Activated T-cell treated with anti-CD3 and anti-CD28 coated beads, Interleukin-2, amount 50 U/mL, for 72 hours (primary cell): ENCODE measurements around the gene MAPK1IP1L. TPM values are rescaled to one million over a fixed set of nuclear protein-coding genes. Genes with fewer than 3 reads are reported as not detected.

ENCODE experiments used
- ATAC-seq, 2 donors: fragments of 150-1000 bp; cut with Tn5 transposase; replicated peaks in 1 of 2; 2 replicates each; pipeline ENCODE4 v1.10.0; 2021; ENCODE audit warnings: moderate library complexity in 2 of 2, mild to moderate bottlenecking in 1 of 2
- DNase-seq, 2 donors: peaks; one replicate each; pipeline ENCODE4 v3.0.0; 2021 to 2022; ENCODE audit warnings: mixed read lengths in 1 of 2
- H3K27ac Mint-ChIP-seq: one replicate; pipeline ENCODE4 v1.8.0; 2022; ENCODE audit warnings: mild to moderate bottlenecking, moderate library complexity, mixed read lengths
- H3K27me3 Mint-ChIP-seq: one replicate; pipeline ENCODE4 v1.8.0; 2022; ENCODE audit warnings: low read depth, mixed read lengths
- H3K36me3 Mint-ChIP-seq, 2 donors: one replicate each; pipeline ENCODE4 v1.8.0; 2022; ENCODE audit warnings: mixed read lengths in 2 of 2, mild to moderate bottlenecking in 1 of 2; ENCODE audit not compliant: insufficient read depth in 2 of 2
- H3K4me1 Mint-ChIP-seq: one replicate; pipeline ENCODE4 v1.8.0; 2022; ENCODE audit warnings: low read depth, mixed read lengths
- H3K4me3 Mint-ChIP-seq, 2 donors: one replicate each; pipeline ENCODE4 v1.8.0; 2022; ENCODE audit warnings: mild to moderate bottlenecking in 2 of 2, mixed read lengths in 2 of 2, moderate library complexity in 2 of 2
- H3K9me3 Mint-ChIP-seq, 2 donors: one replicate each; pipeline ENCODE4 v1.8.0; 2022; ENCODE audit warnings: mixed read lengths in 2 of 2
- total RNA-seq, 2 donors: library from RNA; stranded (reverse); gene quantifications; one replicate each; pipeline ENCODE4 v1.2.3, GENCODE V29; 2022

The MAPK1IP1L gene
- total RNA-seq, 2 donors from 2014 or later: 90.9 to 91.4 TPM

DNA sequence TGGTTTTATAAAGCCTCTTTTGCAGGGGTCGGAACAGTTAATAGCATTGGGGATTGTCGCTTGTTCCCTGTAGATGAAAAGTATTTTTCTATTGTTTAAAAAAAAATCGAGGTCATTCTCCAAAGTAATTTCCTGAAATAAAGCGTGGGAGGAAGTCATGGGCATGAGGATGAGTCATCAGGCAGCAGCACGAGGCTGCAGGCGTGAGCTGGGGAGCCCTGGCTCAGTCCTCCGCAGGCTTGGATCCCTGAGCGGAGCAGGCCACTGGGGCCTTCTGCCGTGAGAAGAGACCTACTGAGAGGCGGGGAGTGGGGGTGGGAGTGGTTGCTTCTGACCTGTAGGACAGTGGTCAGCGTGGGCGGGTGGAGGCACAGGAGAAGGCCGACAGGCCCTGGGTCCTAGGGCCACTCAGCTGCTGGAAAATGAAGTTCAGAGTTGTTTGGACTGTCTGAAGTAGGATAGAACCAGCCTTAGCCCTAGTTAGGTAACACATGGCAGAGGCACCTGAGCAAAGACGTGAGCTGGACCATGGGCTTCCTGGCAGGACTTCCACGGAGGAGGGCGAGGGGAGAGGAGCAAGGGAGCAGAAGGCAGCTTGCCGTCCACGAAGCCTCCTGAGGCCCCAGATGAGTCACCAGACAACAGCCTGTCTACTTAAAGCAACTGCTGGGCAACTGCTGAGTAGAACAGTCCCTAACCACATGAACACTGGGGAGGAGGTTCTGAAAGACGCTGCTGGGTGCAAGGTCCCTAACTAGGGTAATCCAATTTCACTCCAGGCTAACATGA, 56.5 kb downstream of the MAPK1IP1L start:
- H3K4me3 Mint-ChIP-seq: peak overlapping the region; percentile 37 to 62
- peaks cover 34% of the 10 kb centered on the region for H3K4me1 Mint-ChIP-seq

DNA sequence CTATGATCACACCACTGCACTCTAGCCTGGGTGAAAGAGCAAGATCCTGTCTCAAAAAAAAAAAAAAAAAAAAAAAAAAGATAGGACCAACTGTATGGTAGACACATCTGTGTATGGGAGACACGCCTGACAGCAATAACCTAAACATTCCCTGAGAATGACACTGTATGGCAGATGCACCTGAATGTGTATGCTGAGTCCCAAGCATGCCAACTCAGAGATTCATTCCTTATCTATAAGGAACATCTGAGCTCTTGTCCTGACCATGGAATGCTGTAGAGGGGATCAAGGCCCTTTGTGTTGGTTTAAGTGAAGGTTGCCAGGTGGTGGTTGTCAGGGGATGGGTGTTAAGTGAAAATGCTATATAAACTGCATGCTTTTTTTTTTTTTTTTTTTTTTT, 58.4 kb downstream of the MAPK1IP1L start:
- Mint-ChIP-seq H3K27ac (no peak overlapping the region), H3K36me3 (peaks cover 0 to 3% of the 10 kb centered on the region in 2 donors), H3K27me3 (peaks cover 13% of the 10 kb centered on the region), H3K4me3 (no peak overlapping the region), H3K4me1 (peaks cover 20% of the 10 kb centered on the region), H3K9me3 (no peaks in the 10 kb centered on the region)
- no peak for ATAC-seq
- DNase-seq: no peak

More for the DNA sequence above, 56.5 kb downstream of the MAPK1IP1L start:
- Mint-ChIP-seq H3K36me3 (peaks cover 5 to 8% of the 10 kb centered on the region in 2 donors), H3K9me3 (no peaks in the 10 kb centered on the region), H3K27ac (peak overlapping the region; percentile 38), H3K27me3 (peaks cover under 1% of the 10 kb centered on the region)
- peak; percentile 92 to 96 for ATAC-seq
- peak; percentile 58 to 62 for DNase-seq

DNA sequence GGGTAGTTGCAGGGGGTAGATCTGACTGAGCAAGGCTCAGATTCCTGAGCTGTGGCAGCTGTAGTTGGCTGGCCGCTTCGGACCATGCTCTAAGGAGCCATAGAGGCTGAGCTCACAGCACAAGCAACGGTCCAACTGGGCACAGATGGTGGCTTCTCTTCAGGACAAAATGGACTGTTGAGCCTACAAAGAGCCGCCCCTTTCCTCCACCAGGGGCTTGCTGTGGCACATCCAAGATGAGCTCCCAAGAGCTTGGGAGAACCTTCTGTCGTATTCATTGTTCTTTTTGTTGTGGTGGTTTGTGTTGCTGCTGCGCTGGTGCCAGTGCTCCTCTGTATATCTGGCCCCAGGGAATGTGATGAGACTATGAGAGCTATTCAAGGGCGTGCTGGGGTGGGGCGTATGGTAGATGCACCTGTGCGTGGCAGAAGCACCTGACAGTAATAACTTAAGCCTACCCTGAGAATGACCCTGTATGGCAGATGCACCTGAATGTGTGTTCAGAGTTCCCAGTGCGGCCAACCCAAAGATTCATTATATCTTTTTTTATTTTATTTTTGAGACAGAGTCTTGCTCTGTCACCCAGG, 59.8 kb downstream of the MAPK1IP1L start:
- Mint-ChIP-seq H3K4me3 (no peak overlapping the region), H3K27ac (no peak overlapping the region), H3K9me3 (no peaks in the 10 kb centered on the region), H3K36me3 (no peaks in the 10 kb centered on the region), H3K4me1 (peaks cover 20% of the 10 kb centered on the region), H3K27me3 (peaks cover 15% of the 10 kb centered on the region)
- no peak for ATAC-seq
- DNase-seq: no peak

DNA sequence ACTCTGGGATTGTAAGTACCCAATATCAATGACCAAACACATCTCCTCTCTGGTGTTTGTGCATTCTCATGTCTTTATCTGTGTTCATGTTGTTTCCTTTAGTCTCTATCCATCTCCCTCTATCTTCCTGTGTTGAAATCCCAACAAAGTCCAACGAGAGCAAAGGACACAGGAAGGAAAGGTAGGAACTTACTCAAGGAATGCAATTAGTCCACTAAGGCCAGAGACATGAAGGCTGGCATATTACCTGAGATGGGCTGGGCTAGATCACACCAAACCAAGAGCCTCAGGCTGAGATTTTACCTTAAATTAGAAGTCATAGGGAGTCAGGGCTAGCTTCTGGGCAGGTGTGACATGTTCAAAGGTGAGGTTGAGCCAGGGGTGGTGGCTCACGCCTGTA, 63.3 kb downstream of the MAPK1IP1L start:
- ATAC-seq (no peak), DNase-seq (no peak)
- Mint-ChIP-seq H3K36me3 (no peaks in the 10 kb centered on the region), H3K4me3 (no peak overlapping the region), H3K9me3 (no peaks in the 10 kb centered on the region), H3K27ac (no peak overlapping the region), H3K27me3 (peaks cover 15% of the 10 kb centered on the region), H3K4me1 (no peaks in the 10 kb centered on the region)

DNA sequence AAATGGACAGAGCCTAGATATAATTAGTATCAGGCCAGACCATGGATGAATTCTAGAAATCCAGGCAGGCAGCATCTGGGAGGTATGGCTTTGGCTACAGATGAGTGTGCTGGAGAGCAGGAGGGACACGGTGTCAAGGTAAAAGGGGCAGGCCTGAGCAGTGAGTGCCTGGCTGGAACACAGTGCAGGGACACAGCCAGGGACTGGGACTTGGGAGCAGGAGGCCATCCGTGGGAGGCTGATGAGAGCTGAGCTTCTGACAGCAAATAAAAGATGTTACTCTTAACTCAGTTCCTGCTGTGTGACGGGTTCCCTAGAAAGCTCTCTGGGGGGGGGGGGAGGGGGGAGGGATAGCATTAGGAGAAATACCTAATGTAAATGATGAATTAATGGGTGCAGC, 64.0 kb downstream of the MAPK1IP1L start:
- DNase-seq (no peak), ATAC-seq (no peak)
- Mint-ChIP-seq H3K4me3 (no peak overlapping the region), H3K36me3 (no peaks in the 10 kb centered on the region), H3K4me1 (no peaks in the 10 kb centered on the region), H3K9me3 (no peaks in the 10 kb centered on the region), H3K27ac (no peak overlapping the region), H3K27me3 (peaks cover 15% of the 10 kb centered on the region)

DNA sequence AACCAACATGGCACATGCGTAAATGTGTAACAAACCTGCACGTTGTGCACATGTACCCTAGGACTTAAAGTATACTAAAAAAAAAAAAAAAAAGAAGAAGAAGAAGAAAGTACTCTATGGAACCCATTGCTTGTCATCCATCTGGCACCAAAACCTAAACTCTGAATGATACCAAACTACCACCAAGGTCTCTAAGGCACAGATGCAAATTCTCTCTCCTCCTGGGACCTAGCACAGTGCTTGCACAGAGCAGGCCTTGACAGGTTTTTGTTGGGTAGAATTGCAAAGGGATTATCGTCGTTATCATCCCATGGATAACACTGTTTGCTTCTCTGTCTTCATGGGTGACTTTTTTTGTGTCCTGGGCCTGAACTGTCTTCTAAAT, 64.4 kb downstream of the MAPK1IP1L start:
- no peaks in the 10 kb centered on the region for H3K36me3 Mint-ChIP-seq
- no peaks in the 10 kb centered on the region for H3K9me3 Mint-ChIP-seq
- DNase-seq (no peak), ATAC-seq (no peak)
- no peak overlapping the region for H3K4me3 Mint-ChIP-seq
- no peak overlapping the region for H3K27ac Mint-ChIP-seq
- H3K4me1 Mint-ChIP-seq: no peaks in the 10 kb centered on the region
- peaks cover 15% of the 10 kb centered on the region for H3K27me3 Mint-ChIP-seq

DNA sequence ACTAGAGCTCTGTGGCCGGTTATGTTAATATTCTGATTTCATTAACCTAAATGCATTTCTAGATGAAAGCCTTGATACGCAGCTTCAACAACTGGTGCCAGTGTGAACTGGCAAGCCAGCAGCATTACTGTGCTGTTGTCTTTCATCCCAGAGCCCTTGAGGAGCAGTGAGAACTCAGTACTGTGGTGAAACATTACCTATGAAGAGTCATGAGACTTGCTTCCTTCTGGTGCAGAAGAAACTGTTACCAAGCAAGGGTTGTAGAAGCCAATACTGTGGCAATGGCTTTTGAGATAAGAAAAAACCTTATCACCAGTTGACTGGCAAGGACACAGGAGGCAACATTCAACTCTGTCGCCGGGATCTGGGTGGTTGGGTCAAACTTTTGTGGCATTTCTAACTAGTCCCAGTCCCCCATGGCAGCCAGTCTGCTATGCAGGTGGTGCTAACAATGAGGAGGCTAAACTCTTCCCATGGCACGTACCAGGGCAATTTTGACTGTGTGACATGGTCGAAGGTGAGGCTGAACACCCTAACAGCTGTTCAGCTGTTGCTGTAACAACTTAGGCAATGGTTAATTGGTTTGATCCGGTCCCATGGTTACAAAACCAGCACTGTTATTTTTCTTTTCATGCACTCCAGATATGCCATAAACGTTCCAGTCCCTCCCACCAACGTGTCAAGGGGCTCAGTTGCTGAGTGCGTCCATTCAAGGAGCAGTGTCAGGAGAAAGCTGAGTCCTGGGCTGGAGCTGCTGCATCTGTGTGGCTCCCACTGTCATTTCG, 65.0 kb downstream of the MAPK1IP1L start:
- Mint-ChIP-seq H3K36me3 (no peaks in the 10 kb centered on the region), H3K9me3 (no peaks in the 10 kb centered on the region), H3K27me3 (peaks cover 15% of the 10 kb centered on the region), H3K4me3 (no peak overlapping the region), H3K27ac (no peak overlapping the region), H3K4me1 (no peaks in the 10 kb centered on the region)
- ATAC-seq: no peak
- DNase-seq: no peak

DNA sequence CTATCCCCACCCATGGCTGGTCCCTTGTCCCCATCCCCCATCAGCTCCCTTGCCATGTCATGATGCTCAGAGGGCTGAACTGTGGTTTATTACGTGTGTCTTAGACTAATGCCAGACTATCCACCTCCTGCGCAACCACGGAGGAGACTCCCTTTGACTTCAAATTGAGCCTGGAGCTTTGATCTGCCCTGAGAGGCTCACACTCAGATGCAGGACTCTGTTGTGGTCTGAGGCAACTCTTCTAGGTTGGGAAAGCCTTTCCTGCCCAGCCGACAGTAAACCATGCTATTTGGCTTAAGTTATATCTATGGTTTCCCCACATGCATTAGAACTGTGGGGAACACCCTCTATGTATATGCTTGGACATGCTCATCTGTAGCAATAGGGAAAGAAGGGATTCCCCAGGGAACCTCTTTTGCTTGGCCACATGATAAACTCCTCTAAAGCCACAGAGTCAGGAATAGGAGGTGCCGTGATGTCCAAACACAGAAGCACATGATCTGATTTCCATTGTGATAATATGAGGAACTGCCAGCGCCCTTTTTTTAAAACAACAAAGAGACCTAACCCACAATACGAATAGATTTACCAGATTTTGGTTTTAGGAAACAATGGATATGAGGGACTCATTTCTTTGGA, 66.5 kb downstream of the MAPK1IP1L start:
- H3K36me3 Mint-ChIP-seq: no peaks in the 10 kb centered on the region
- ATAC-seq (no peak), DNase-seq (no peak)
- no peaks in the 10 kb centered on the region for H3K9me3 Mint-ChIP-seq
- peaks cover 22% of the 10 kb centered on the region for H3K27me3 Mint-ChIP-seq
- H3K4me1 Mint-ChIP-seq: peaks cover 5% of the 10 kb centered on the region
- no peak overlapping the region for H3K4me3 Mint-ChIP-seq
- H3K27ac Mint-ChIP-seq: no peak overlapping the region

DNA sequence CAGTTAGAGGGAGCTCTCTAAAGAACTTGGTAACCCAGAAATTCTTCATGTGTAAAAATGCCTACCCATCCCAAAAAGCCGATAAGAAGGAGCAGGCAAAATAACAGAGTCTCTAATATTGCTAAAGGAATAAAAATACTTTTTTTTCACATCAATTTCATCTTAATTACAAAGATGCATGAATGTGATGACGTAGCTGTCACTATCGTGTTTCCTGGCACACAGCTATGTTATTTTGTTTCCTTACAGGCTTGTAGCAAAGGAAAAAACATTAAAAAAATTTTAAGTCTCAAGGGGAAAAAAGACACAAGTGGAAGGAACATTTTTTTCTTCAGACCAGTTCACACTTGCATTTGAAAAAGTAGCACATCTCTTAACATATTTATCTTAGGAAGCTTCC, 67.3 kb downstream of the MAPK1IP1L start:
- no peaks in the 10 kb centered on the region for H3K36me3 Mint-ChIP-seq
- DNase-seq: no peak
- ATAC-seq: no peak
- H3K9me3 Mint-ChIP-seq: no peaks in the 10 kb centered on the region
- no peak overlapping the region for H3K27ac Mint-ChIP-seq
- H3K4me3 Mint-ChIP-seq: no peak overlapping the region
- H3K27me3 Mint-ChIP-seq: peaks cover 15% of the 10 kb centered on the region
- H3K4me1 Mint-ChIP-seq: peaks cover 9% of the 10 kb centered on the region

Other genes starting within 250 kb of the MAPK1IP1L start
- gene GCH1, start 148.8 kb upstream of the MAPK1IP1L start, total RNA-seq: 10 to 100 TPM; 35.3 to 54.0 TPM
- 10 to 100 TPM; 43.7 to 50.7 TPM for gene WDHD1, start 24.5 kb upstream of the MAPK1IP1L start, total RNA-seq
- 10 to 100 TPM; 25.9 to 27.0 TPM for gene SOCS4, start 24.4 kb upstream of the MAPK1IP1L start, total RNA-seq
- gene LGALS3, start 77.6 kb downstream of the MAPK1IP1L start, total RNA-seq: 10 to 100 TPM; 13.9 to 22.3 TPM
- 10 to 100 TPM; 58.2 to 68.2 TPM for gene DLGAP5, start 139.9 kb downstream of the MAPK1IP1L start, total RNA-seq
- 10 to 100 TPM; 28.8 to 29.9 TPM for gene FBXO34, start 219.8 kb downstream of the MAPK1IP1L start, total RNA-seq